GM12864 (cell line): Measurements from ENCODE around the gene CFAP99.

ENCODE experiments used
- DNase-seq: peaks from one replicate; pipeline ENCODE4 v3.0.0-alpha.2; 2011; ENCODE audit warnings: low read depth
- H3K4me3 ChIP-seq: 2 replicates; pipeline ENCODE4 v1.5.1; 2011; ENCODE audit warnings: mild to moderate bottlenecking, low read depth, low read length, control low read depth
- CTCF ChIP-seq: IDR thresholded peaks from 2 replicates; pipeline ENCODE4 v1.5.1; 2011; ENCODE audit warnings: low read depth, mild to moderate bottlenecking, moderate library complexity, low read length, control low read depth, inconsistent platforms; ENCODE audit errors: missing control alignments

Gene CFAP99

DNA sequence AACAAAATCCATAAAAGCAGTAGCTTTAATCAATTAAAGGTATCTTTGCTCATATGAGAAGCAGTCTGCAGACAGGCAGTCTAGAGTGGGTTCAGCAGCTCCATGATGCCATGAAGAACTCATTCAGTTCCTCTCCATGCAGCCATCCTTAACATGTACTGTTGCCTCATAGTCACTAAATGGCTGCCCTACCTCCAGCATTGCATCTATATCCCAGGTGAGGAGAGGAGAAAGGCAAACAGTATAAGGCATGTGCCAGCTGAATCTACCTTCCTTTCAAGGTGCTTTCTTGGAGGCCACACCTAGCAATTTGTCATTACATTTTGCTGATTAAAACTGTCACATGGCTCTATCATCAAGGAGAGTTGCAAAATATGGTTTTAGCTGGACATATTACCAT, 13.2 kb downstream of the CFAP99 start:
- DNase-seq: no peak
- TF ChIP-seq CTCF: no peak
- no peak overlapping the region for H3K4me3 ChIP-seq

DNA sequence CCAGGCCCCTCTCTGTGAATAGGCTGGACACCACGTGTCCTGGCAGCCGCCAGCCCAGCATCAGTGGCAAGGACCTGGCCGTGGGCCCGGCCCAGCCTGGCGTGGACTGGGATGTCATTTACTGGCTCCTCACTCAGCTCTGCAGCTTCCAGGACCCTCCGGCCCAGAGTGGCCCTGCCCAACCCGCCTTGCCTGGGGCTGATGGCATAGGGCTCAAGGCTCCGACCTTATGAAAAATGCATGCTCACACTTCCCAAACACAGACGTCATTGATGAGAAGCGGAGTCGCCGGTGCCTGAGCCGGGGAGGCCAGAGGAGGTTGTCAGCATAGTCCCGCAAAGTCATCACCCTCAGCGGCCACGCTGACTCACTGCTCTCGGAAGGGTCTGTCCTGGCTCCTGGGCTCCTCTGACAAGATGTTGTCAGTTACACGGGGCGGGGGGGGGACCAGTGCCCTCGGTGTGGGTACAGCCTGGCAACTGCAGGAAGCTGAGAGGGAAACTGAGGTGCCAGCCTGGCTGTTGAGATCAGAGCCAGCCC, 14.3 kb downstream of the CFAP99 start:
- H3K4me3 ChIP-seq: no peak overlapping the region
- TF ChIP-seq CTCF: no peak
- no peak for DNase-seq

GRCh38 chr4:2433609-2434350, 15.0 kb downstream of the CFAP99 start:
- no peak for DNase-seq
- TF ChIP-seq CTCF: no peak
- H3K4me3 ChIP-seq: no peak overlapping the region

DNA sequence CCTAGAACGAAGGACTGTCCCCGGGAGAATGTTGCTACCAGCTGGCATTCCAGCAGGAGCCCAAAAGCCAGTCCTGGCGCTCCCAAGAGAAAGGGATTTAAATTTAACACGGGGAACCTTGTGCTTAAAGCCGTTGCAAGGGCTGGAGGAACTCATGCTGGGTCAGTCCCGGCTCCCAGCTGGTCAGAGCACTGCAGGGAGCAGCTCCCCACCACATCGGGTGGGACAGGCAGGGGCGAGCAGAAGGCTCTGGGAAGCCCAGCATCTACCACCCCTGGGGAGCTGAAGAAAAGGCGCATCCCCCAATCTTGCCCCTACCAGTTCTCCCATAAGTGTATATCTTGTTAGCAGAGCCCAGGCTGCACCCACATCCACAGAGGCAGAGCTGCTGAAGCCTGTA, 15.7 kb downstream of the CFAP99 start:
- DNase-seq: no peak
- no peak for TF ChIP-seq CTCF
- no peak overlapping the region for H3K4me3 ChIP-seq

DNA sequence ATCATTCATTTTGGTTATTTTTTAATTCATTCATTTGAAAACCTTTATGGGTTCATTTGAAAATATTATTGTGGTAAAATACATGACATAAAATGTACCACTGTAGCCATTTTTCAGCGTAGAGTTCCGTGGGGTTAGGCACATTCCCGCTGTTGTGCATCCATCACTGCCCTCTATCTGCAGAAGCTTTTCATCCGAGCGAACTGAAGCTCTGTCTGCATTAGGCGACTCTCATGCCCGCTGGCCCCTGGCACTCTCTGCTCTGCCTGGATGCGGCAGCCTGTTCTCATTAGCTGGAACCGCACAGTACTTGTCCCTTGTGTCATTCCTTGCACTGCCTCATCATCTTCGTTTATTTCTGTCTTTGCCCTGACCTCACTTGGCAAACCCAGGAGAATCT, 17.5 kb downstream of the CFAP99 start:
- H3K4me3 ChIP-seq: no peak overlapping the region
- TF ChIP-seq CTCF: no peak
- no peak for DNase-seq

DNA sequence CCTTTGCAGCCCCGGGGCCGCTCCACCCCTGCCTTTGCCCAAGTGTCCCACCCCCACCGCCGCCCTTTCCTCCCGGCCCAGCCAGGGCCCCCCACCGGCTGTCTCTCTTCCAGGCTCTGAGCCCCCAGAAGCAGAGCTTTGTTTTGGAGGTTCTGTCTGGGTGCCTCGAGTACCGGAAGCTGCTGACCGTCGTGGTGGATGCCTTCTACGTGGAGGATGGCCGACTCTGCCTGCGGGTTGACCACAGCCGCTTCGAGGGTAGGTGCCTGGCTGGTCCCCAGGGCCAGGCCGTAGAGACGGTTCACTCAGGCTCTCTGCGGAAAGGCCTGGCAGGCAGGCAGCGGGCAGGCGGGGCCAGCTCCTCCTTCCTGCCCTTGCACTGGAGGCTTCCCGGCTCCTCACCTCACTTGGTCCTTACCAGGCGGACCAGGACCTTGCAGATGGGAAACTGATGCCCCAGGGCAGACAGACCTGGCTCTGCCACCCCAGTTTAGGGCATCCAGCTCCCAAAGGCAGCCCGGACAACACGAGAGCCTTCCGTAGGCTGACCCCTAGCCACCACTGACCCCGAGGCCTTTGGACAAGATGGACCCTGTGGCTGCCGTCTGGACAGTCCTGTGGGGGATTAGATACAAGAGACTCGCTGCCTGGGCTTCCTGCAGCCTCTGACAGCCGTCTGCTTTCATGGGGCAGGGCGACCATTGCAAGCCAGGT, 18.2 kb downstream of the CFAP99 start:
- DNase-seq: no peak
- no peak for TF ChIP-seq CTCF
- no peak overlapping the region for H3K4me3 ChIP-seq
